HepG2 (cell line): ENCODE results near the gene ANK3. TPM values are rescaled to one million over a fixed set of nuclear protein-coding genes. Genes with fewer than 3 reads are reported as not detected.
A peak's percentile ranks its signal among the peaks of the same experiment; 100 is the strongest.

Source experiments
- ATAC-seq: fragments of 200-7000 bp; cut with Tn5 transposase; 3 replicates; pipeline ENCODE4 v1.9.1; 2020; ENCODE audit warnings: mild to moderate bottlenecking, moderate library complexity
- BruUV-seq: library from RNA; stranded (reverse); fragments of 400-500 nt; replicated peaks from 2 replicates; lab custom pipeline; 2021; lab: Mats Ljungman, UMichigan
- CTCF ChIA-PET: fragments of 300-600 bp; formaldehyde crosslinking; extraction: SDS; loops from one replicate; lab custom pipeline; 2021; ENCODE audit warnings: low total read pairs, inconsistent platforms, low intra/inter-chr PET ratio; lab: Yijun Ruan, JAX
- POLR2A ChIA-PET: fragments of 350-600 bp; sonication (Branson Sonifier 250); formaldehyde crosslinking; loops from one replicate; lab custom pipeline; 2020; ENCODE audit warnings: antibody characterized with exemption, inconsistent platforms; lab: Yijun Ruan, JAX
- DNase-seq: peaks from one replicate; pipeline ENCODE4 v3.0.0-alpha.2; 2015; ENCODE audit warnings: low spot score
- FAIRE-seq: peaks from 3 replicates; lab custom pipeline; 2011; peaks lifted over from hg19 to GRCh38; lab: Jason Lieb, UNC
- H2AFZ ChIP-seq: one replicate; pipeline ENCODE4 v1.6.1; 2011; ENCODE audit warnings: low read length, inconsistent platforms
- H3K27ac ChIP-seq: fragments of 300-600 bp; 3 replicates; pipeline ENCODE4 v1.8.0; 2011; ENCODE audit warnings: mixed run types, mild to moderate bottlenecking, mixed read lengths, low read length, inconsistent platforms; ENCODE audit not compliant: insufficient read depth; ENCODE audit errors: extremely low read length
- H3K27me3 ChIP-seq, 2 experiments: fragments of 200-600 bp in 1 of 2; 2 replicates in 1 of 2; 3 replicates in 1 of 2; pipeline versions ENCODE4 v1.6.0 to v1.8.0; 2011; ENCODE audit warnings: low read length in 2 of 2, mild to moderate bottlenecking in 2 of 2, moderate library complexity in 2 of 2, inconsistent platforms in 1 of 2; ENCODE audit not compliant: insufficient read depth in 2 of 2, control insufficient read depth in 1 of 2
- H3K36me3 ChIP-seq, 2 experiments: fragments of 200-600 bp in 1 of 2; replicated peaks in 1 of 2; 2 replicates in 1 of 2; 3 replicates in 1 of 2; pipeline versions ENCODE4 v1.5.1 to v1.8.0; 2011; ENCODE audit warnings: low read length in 2 of 2, inconsistent platforms in 1 of 2; ENCODE audit not compliant: insufficient read depth in 2 of 2, control insufficient read depth in 1 of 2
- H3K4me1 ChIP-seq: 2 replicates; pipeline ENCODE4 v1.5.1; 2012; ENCODE audit warnings: low read length, inconsistent platforms; ENCODE audit not compliant: insufficient read depth
- H3K4me2 ChIP-seq: 2 replicates; pipeline ENCODE4 v1.6.0; 2011; ENCODE audit warnings: low read depth, low read length, inconsistent platforms
- H3K4me3 ChIP-seq, 3 experiments: fragments of 200-600 bp in 1 of 3; sonication (generic), shearing (Covaris generic) in 1 of 3; replicated peaks in 1 of 3; 2 replicates each; pipeline ENCODE4 v1.5.1; 2011 to 2016; ENCODE audit warnings: low read length in 3 of 3, inconsistent platforms in 2 of 3, low read depth in 2 of 3, mild to moderate bottlenecking in 2 of 3, control low read depth in 1 of 3, mixed read lengths in 1 of 3; ENCODE audit not compliant: insufficient read depth in 1 of 3
- H3K79me2 ChIP-seq: one replicate; pipeline ENCODE4 v1.6.1; 2011; ENCODE audit warnings: low read length, inconsistent platforms; ENCODE audit not compliant: insufficient read depth
- H3K9ac ChIP-seq: 2 replicates; pipeline ENCODE4 v1.6.0; 2011; ENCODE audit warnings: mild to moderate bottlenecking, low read depth, low read length, inconsistent platforms; ENCODE audit not compliant: insufficient read depth
- H3K9me3 ChIP-seq: 2 replicates; pipeline ENCODE4 v1.5.1; 2012; ENCODE audit warnings: mild to moderate bottlenecking, low read length
- H4K20me1 ChIP-seq: 2 replicates; pipeline ENCODE4 v1.6.0; 2011; ENCODE audit warnings: inconsistent platforms, mild to moderate bottlenecking, low read length, moderate library complexity; ENCODE audit not compliant: insufficient read depth
- HNRNPL ChIP-seq: fragments of 200-400 bp; formaldehyde crosslinking; IDR thresholded peaks from 2 replicates; pipeline ENCODE4 v1.6.1; 2017; ENCODE audit warnings: mild to moderate bottlenecking, low read depth, low read length
- MAF1 ChIP-seq: sonication (generic); formaldehyde crosslinking; IDR thresholded peaks from 2 replicates; pipeline ENCODE4 v1.5.0; 2020; ENCODE audit warnings: missing genetic modification reagents, borderline replicate concordance
- RAD21 ChIP-seq: fragments of 450-650 bp; formaldehyde crosslinking; IDR thresholded peaks from 2 replicates; pipeline ENCODE4 v1.5.0; 2020; ENCODE audit warnings: mild to moderate bottlenecking
- SMC3 ChIP-seq: IDR thresholded peaks from 2 replicates; pipeline ENCODE4 v1.6.1; 2011; ENCODE audit warnings: low read length, improper control_type of control experiment
- STAG1 ChIP-seq: sonication (generic); formaldehyde crosslinking; IDR thresholded peaks from 2 replicates; pipeline ENCODE4 v1.4.0; 2020; ENCODE audit warnings: missing genetic modification reagents
- ZNF207 ChIP-seq: fragments of 450-650 bp; IDR thresholded peaks from 2 replicates; pipeline ENCODE4 v1.6.1; 2016; ENCODE audit warnings: antibody characterized with exemption, borderline replicate concordance
- ZNF326 ChIP-seq: sonication (generic); formaldehyde crosslinking; IDR thresholded peaks from 2 replicates; pipeline ENCODE4 v1.4.0; 2020; ENCODE audit warnings: missing genetic modification reagents, borderline replicate concordance
- ZNF496 ChIP-seq: sonication (generic); formaldehyde crosslinking; IDR thresholded peaks from 2 replicates; pipeline ENCODE4 v1.8.1; 2023; ENCODE audit warnings: mild to moderate bottlenecking, moderate library complexity, missing genetic modification reagents; ENCODE audit not compliant: insufficient replicate concordance
- ZNF7 ChIP-seq: IDR thresholded peaks from 2 replicates; pipeline ENCODE4 v1.6.1; 2016; ENCODE audit warnings: missing biosample characterization, missing genetic modification reagents
- ZSCAN29 ChIP-seq: sonication (generic); formaldehyde crosslinking; conservative IDR thresholded peaks from 2 replicates; pipeline ENCODE4 v1.4.0; 2020; ENCODE audit warnings: mild to moderate bottlenecking, missing genetic modification reagents
- WGBS: methylation state at CpG from one replicate; pipeline ENCODE4 v1.1.6; 2017; ENCODE audit warnings: low lambda C conversion rate; 5-methylcytosine and 5-hydroxymethylcytosine counted together
- in situ Hi-C: cut with HindIII; loops from 2 replicates; pipeline ENCODE4 v1.10.0; 2017; ENCODE audit warnings: low pct_unique_long_range_greater_than_20kb; ENCODE audit not compliant: extremely low pct_ligation_motif_present
- intact Hi-C: fragments of 100-400 bp; cut with micrococcal nuclease; formaldehyde crosslinking; loops from one replicate; pipeline ENCODE4 v1.10.0; 2022; ENCODE audit not compliant: unreplicated experiment
- polyA plus RNA-seq, 8 experiments: library from polyadenylated mRNA; depleted of rRNA in 3 of 8; stranded (reverse) in 7 of 8; unstranded in 1 of 8; fragments of >200 nt; fragmentation: Illumina TruSeq in 4 of 8; extraction: Trizol in 4 of 8; gene quantifications; 2 replicates each; pipeline versions ENCODE4 v1.2.1 to v1.2.3, GENCODE V29; 2011 to 2016; ENCODE audit warnings: low read depth in 4 of 8, missing spikeins in 1 of 8, mixed read lengths in 1 of 8; ENCODE audit not compliant: insufficient read depth in 1 of 8
- total RNA-seq, 5 experiments: library from RNA; depleted of rRNA; stranded (reverse); fragments of >200 nt; fragmentation: Illumina TruSeq; extraction: Trizol; gene quantifications; 2 replicates each; pipeline ENCODE4 v1.2.3, GENCODE V29; 2016; ENCODE audit warnings: low read depth in 1 of 5
- TF ChIP-seq, protein P1 (sequence below): sonication (generic); formaldehyde crosslinking; IDR thresholded peaks from 2 replicates; pipeline ENCODE4 v1.4.0; 2020; ENCODE audit warnings: missing genetic modification reagents, borderline replicate concordance
- TF ChIP-seq, protein P2 (sequence below): sonication (generic); formaldehyde crosslinking; IDR thresholded peaks from 2 replicates; pipeline ENCODE4 v1.5.0; 2020; ENCODE audit warnings: mild to moderate bottlenecking, missing genetic modification reagents, moderate library complexity

ANK3 gene
- total and polyA plus RNA-seq, 2 of the 13 experiments (the other 11 are each of a cell fraction or from before 2014, with no cell fraction given) = not detected

DNA sequence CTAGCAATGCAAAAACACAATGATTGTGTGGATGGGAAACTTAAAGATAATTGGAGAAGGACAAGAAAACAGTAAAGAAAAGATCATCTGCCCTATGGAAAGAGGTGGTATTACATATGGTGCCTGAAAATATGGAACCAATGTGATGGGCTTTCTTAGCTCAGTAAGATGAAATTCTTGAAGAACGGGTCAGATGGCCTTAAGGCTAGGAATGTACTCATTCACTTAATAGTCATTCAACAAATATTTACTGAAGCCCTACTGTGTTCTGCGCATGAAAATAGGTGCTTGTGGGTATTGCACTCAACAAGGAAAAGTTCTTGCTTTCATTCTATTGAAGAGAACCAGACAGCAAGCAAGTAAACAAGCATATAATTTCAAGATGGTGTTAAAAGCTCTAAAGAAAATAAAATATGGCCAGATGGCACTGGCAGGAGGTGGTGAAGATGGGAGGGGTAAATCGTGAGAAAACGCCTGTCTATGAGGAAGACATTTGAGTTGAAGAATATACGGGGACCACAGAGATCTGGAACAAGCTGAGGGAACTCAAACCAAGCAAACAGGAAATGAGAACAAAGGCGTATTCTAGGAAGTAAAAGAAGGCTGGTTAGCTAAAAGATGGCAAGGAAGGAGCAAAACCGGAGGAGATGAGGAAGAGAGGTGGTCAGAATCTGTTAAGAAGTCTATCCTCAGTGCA is 179.7 kb downstream of the ANK3 start (continued):
- no peak for TF ChIP-seq ZNF326 (CRISPR knock-in tag)
- no peak for TF ChIP-seq MAF1 (CRISPR knock-in tag)
- TF ChIP-seq ZNF7 (CRISPR knock-in tag) = no peak
- TF ChIP-seq ZNF496 = no peak
- TF ChIP-seq, protein P1, sequence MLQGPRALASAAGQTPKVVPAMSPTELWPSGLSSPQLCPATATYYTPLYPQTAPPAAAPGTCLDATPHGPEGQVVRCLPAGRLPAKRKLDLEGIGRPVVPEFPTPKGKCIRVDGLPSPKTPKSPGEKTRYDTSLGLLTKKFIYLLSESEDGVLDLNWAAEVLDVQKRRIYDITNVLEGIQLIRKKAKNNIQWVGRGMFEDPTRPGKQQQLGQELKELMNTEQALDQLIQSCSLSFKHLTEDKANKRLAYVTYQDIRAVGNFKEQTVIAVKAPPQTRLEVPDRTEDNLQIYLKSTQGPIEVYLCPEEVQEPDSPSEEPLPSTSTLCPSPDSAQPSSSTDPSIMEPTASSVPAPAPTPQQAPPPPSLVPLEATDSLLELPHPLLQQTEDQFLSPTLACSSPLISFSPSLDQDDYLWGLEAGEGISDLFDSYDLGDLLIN (CRISPR knock-in tag) = no peak

DNA sequence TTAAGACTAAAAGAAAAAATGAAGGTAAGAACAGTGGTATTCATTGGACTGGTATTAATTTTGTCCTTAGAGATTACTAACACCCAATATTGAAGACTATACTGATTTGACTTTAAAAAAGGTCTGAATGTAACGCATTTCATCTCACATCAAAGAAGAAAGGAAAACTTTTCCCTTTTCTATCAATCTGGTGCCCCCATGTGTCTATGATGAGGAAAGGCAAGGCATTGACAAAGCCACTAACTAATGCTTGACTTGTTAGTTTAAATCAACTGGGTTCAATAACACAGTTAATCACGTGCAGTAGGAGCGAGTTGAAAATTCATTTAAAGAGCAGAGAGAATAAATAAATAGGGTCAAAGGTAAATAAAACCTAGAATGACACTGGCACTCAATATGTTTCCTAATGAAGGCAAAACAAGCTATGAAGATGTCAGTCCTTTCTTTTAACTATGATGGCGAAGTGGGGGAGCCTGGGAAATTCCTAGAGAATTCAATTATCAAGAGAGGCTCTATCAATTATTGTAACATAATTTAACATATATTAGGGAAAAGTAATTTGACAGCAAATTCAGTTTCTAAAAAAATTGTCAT is 180.9 kb downstream of the ANK3 start:
- DNase-seq (peak; percentile 18), ATAC-seq (0 out of 3 replicates have a peak, but pooled peaks have one; percentile 41), FAIRE-seq (peak; percentile 56)
- Histone ChIP-seq H3K9me3 (no peaks in the 10 kb centered on the region), H3K79me2 (no peaks in the 10 kb centered on the region), H3K27ac (no peak overlapping the region), H3K27me3 (no peaks in the 10 kb centered on the region), H3K36me3 (no peaks in the 10 kb centered on the region), H3K9ac (no peak overlapping the region), H3K4me3 (no peak overlapping the region), H3K4me2 (no peak overlapping the region), H4K20me1 (no peaks in the 10 kb centered on the region), H2AFZ (no peak overlapping the region), H3K4me1 (no peaks in the 10 kb centered on the region)
- CTCF ChIA-PET = interaction anchor here (2.6 kb wide), 1 partner anchor 109 kb away, joined by 15 read pairs; no protein-coding TSS in a partner anchor
- WGBS = 6% methylated on average over 4 of the region's 4 CpGs
- POLR2A ChIA-PET = no interaction called here
- no TSS peak for BruUV-seq
- TF ChIP-seq ZSCAN29 (no peak), ZNF207 (no peak), STAG1 (CRISPR knock-in tag) (peak; percentile 75), SMC3 (peak; percentile 47; the same call in 1 of the 2 replicates), RAD21 (CRISPR knock-in tag) (peak; percentile 32; the same call in 1 of the 2 replicates), HNRNPL (no peak)
- TF ChIP-seq, protein P2, sequence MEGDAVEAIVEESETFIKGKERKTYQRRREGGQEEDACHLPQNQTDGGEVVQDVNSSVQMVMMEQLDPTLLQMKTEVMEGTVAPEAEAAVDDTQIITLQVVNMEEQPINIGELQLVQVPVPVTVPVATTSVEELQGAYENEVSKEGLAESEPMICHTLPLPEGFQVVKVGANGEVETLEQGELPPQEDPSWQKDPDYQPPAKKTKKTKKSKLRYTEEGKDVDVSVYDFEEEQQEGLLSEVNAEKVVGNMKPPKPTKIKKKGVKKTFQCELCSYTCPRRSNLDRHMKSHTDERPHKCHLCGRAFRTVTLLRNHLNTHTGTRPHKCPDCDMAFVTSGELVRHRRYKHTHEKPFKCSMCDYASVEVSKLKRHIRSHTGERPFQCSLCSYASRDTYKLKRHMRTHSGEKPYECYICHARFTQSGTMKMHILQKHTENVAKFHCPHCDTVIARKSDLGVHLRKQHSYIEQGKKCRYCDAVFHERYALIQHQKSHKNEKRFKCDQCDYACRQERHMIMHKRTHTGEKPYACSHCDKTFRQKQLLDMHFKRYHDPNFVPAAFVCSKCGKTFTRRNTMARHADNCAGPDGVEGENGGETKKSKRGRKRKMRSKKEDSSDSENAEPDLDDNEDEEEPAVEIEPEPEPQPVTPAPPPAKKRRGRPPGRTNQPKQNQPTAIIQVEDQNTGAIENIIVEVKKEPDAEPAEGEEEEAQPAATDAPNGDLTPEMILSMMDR = peak; percentile 64
- in situ Hi-C loops (loop anchor here (5.0 to 10.0 kb wide), 2 partner anchors 111 to 226 kb away; no protein-coding TSS in a partner anchor), intact Hi-C loops (loop anchor here (1.0 to 2.0 kb wide), 2 partner anchors 108 to 582 kb away; no protein-coding TSS in a partner anchor)
